Lung microvascular endothelial cell (primary cell): ENCODE data around the gene MAN1C1. TPM values are rescaled to one million over a fixed set of nuclear protein-coding genes. Genes with fewer than 3 reads are reported as not detected.

Source experiments
- DNase-seq, 2 donors: peaks; one replicate each; pipeline versions ENCODE4 v3.0.0 to v3.0.0-alpha.2; 2010; ENCODE audit warnings: low read depth in 2 of 2
- total RNA-seq: library from RNA; depleted of rRNA; stranded (reverse); fragments of >200 nt; gene quantifications from 2 replicates; pipeline ENCODE4 v1.2.1, GENCODE V29; 2014

The MAN1C1 gene
- total RNA-seq, 1 donor from 2014 or later: 0.79 TPM

DNA sequence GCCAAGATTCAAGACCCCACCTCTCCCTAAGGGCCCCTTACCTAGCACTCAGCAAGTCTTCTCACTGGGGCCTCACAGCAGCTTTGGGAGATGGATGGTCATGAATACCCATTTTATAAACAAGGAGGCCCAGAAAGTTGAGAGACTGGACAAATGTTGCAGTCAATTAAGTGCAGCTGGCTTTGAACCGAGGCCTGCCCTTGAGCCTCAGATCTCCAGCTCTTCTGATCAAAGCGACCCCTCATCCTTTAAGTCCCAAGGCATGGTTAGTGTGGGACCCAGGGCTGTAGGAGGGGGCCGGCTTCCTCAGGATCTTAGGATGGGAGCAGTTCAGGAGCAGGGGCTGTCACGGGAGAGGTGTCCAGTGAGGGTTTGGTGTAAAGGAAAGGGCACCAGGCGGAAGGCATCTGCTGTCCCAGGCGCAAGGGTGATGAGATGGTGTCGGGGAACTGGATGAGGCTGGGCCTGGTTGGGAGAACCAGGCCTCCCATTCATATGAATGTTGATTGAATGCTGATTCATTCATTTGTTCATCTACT is 198.0 kb downstream of the MAN1C1 start:
- DNase-seq: no peak

DNA sequence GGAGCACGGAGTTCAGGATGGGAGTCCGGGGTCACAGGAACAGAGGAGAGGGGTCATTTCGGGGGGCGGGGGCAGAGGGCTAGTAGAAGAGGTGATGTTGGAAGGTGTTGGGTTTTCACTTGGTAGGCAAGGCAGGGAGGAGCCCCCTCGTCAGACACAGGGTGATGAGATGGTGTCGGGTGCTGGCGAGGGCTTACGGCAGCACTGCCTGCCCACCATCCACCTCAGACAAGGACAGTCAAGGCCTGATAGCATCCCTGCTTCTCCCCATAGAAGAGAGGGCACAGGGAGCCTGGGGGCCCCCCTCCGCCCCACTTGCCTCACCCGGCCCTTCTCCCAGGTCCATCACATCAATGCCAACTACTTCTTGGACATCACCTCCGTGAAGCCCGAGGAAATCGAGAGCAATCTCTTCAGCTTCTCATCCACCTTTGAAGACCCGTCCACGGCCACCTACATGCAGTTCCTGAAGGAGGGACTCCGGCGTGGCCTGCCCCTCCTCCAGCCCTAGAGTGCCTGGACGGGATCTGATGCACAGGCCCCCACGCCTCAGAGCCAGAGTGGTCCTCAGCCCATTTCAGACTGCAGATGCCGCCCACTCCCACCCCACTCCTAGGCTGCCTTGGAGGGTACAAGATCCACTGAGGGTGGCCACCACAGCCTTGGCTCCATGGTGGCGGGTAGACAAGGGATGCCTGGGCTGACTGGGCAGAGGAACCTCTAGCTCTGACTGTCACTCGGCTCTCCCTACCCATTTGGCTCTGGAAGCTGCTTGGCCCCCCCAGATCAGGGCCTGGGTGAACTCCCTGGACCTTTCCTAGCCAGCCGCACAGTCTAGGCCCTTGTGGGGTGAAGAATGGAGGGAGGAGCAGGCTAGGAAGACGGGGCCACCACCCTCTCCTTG is 198.9 kb downstream of the MAN1C1 start:
- no peak for DNase-seq

DNA sequence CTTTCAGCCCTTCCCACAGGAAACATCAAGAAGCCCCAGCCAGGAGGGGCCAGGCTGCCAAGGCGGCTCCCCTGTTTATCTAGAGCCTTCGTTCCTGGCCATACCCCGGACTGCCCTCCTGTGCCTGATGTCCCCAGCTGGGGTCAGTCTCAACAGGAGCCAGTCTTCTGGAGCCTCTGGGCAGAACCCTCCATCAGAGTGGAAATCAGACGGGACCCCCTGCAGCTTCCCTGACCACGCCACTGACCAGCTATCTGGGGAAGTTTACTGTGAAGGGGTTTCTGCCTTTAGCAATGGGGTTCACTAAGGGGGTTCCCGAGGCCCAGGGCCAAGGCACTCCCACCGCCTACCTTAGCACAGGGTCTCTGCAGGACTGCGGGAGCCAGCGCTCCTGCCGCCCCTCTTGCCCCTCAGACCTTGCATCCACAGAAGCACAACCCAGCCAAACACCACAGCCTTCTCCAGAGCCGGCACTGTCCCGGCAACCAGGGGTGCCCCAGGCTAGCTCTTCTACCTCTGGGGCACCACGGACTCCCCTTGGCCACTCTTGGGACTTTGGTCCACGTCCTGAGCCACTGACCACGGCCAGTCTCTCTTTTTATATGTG is 199.6 kb downstream of the MAN1C1 start:
- DNase-seq: no peak

DNA sequence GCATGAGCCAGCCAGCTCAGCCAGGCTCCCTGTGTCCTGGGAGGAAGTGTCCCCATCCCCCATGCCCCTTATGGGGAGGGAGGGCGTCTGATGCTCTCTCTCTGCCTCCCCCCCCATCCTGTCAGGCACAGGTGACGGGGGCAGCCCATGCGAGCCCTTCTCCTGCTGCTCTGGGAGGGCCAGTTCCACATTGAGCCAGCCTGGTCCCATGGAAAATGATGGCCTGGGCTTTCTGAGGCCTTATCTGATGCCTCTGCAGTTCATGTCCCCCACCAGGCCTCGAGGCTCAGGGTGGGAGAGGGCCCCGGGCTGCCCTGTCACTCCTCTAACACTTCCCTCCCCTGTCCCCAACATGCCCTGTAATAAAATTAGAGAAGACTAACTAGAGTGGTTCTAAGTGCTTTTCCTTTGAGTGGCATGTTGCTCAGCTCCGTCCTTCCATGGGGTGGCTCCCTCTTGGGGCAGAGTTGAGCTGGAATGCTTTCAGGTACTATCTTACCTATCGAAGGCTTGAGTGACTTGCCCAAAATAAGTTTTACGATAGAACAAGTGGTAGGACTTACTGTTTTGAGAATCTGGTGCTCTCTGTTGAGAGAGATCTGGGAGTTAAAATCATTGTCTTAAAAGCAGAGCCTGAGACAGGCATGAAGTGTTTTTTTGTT is 201.4 kb downstream of the MAN1C1 start:
- DNase-seq: no peak

DNA sequence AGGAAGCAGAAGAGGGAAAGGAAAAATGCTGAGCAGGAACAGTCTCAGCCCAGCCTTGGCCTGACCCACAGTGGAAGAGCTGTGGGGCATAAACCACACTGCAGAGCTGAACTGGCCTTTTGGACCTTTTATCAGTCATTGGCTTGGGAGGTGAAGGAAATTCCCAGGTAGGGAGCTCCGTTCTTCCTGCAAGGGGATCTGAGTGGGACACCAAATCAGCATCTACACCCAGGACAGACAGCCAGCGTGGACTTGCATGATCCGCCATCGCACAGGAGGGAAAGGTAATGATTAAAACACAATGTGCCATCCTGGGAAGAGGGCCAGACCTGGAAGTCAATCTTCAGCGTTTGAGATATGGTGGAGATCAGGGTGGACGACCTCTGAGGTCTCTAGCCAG is 202.0 kb downstream of the MAN1C1 start:
- DNase-seq: no peak

DNA sequence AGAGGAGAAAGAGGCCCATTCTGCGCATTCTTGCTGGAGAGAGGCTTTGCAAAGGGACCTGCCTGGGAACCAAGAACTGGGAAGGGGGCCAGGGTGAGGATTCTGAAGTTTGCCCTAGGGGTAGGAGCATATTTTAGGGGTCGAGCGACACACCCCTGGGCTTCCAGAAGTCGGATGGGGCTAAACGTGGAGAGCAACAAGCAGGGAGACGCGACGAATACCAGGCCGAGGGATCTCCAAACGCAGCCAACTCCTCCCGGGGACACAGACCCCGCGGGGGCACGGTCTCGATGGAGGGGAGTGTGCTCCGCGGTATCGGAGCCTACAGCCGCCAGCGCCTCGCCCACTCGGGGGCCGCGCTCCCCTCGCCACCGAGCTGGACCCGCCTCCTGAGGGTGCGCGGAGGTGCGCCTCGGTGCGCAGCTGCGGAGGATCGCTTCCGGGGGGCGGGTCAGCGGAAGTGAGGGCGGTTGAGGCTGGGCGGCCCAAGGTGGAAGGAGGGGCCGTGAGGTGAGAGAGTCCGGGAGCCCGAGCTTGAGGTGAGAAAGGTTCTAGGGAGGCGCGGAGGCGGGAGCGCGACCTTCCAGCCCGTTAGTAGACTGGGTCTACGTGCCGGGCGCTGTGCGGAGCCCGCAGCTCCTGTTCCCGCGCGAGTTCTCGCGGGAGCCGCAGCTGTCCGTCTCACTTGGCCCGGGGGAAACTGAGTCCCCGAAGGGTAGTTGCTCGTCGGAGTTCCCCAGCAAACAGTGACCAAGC is 203.1 kb downstream of the MAN1C1 start, which contains the start of gene MTFR1L:
Gene MTFR1L, plus strand, starts transcription at position 464 of the 756 bp plus-strand sequence. CDS start 3,151 bp downstream, outside the sequence.
- DNase-seq: peak; percentile 69

DNA sequence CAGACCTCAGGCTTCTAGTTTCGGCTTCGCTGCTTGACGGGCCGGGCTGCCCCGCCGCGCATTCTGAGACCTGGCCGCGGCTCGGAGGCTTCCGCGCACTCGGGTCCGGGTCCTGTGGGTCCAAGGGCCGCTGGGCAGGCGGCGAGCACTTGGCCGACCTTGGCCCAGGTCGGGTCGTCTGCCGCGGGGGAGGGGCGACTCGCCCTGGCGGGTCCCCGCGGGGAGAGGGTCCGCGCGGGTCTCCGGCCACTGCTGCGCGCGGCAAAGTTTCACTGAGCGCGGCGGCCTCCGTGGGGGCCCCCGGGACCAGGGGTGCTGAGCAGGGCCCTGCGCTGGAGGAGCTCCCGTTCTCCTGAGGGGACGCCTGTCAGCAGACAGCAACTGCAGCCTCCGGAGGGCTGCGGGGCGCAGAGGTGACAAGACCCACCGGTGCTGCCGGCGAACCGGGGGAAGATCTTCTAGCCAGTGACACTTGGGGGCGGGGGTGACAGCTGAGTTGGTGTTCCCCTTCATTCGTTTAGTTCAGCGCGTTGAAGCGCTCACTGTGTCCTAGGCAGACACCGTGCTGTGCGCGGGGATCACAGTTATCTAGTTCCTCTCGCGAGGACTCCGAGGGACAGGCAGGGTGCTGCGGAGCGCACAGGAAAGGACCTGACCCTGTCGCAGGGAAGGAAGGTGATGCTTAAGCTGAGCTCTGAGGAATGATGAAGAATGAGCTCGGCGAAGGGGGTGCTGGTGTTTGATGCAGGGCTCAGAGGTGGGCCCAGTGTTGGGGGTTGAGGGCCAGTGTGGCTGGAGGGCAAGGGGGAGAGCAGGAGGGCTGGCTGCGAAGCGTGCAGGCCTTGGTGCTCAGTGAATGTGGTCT is 203.9 kb downstream of the MAN1C1 start:
- DNase-seq: peak; percentile 61 to 64

DNA sequence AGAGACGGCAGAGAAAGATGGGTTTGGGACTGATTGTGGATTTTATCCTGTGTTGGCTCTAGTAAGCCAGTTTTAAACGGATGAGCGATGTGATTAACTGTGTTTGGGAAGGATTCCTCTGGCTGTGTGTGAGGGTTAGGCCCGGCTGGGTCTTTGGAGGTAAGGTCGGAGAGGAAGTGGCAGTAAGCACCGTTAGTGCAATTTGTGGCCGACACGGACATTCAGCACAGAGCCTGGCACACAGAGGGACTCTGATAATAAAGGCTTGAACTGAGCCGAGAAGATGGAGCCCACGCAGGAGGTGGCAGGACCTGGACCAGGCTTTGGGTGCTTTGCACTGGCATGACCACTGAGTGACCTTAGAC is 204.5 kb downstream of the MAN1C1 start:
- no peak for DNase-seq

DNA sequence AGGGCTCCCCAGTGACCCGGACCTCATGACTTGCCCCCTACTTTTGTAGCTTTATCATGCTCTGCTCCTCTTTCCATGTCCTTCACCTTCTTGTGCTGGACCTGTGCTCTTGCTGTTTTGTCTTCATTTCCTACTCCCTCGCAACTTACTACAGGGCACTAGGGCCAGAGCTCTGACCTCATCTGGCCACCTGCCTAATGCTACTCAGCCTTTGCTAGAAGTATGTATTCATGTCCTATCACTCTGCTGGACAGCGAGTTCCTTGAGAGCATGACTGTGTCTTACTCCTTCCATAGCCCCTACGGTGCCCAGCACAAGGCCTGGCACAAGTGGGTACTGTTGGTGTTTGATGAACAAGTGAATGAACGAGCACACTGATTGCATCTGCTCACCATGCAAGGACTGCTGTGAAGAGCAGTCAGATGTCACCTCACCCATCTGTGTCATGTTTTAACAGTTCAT is 205.1 kb downstream of the MAN1C1 start:
- DNase-seq: peak; percentile 18 to 38

DNA sequence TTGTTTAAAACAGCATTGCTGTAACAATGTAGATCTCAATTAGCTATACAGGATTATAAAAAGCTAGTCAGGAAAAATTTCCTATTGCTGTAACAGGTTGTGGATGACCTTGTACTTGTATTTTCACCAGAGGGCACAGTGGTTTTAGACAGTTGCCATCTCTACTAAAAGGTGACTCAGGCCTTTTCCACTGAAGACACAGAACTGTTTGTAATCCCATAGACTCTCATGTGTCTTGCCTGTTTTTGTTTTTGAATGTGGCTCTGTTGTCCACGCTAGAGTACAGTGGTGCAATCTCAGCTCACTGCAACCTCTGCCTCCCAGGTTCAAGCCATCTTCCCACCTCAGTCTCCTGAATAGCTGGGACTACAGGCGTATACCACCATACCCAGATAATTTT is 209.0 kb downstream of the MAN1C1 start:
- peak in 1 of 2 donors; percentile 33 for DNase-seq

DNA sequence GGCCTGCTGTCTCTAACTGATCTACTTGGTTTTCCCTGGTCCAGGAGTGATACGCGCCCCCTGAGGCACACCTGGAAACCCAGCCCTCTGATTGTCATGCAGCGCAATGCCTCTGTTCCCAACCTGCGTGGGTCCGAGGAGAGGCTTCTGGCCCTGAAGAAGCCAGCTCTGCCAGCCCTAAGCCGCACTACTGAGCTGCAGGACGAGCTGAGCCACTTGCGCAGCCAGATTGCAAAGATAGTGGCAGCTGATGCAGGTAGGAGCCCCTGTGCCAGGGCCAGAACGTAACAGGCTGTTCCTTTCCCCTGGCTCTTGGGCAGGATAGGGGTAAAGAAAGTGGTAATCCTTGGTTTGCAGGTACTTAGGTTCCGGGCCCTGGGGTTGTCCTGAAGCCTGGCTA is 210.0 kb downstream of the MAN1C1 start:
- no peak for DNase-seq

DNA sequence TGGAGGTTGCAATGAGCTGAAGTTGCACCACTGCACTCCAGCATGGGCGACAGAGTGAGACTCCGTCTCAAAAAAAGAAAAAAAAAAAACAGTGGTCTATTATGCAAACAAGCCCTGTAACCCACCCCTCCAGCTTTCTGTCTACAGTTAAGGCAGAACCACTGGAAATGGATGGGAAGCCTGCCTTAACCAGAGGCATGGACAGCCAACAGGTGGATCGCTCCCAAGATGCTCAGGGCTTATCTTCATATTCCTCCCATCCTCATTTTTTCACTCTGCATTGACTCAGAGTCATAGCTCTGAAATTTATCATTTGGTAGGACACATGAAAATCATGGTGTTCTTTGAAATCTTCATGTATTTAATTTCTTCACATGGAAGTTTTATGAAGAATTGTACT is 211.9 kb downstream of the MAN1C1 start:
- DNase-seq: no peak

DNA sequence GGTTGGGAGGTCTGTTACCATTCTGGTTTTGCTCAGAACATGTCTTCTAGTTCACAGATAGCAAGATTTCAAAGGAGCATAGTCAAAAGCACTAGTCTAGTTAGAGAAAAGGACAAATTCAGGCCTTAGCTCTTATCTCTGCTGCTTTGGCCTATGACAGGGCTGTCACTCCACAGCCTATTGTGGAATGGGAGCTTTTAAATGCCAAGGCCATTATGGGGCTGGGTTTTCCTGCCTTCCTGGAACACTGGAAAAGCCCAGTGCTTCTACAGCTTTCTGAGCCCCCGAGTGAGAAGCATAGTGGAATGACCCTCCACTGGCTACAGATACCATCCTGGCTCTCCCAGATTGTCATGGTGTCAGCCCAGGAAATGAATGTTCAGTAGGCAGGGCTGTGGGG is 212.5 kb downstream of the MAN1C1 start:
- DNase-seq: peak in 1 of 2 donors; percentile 60

DNA sequence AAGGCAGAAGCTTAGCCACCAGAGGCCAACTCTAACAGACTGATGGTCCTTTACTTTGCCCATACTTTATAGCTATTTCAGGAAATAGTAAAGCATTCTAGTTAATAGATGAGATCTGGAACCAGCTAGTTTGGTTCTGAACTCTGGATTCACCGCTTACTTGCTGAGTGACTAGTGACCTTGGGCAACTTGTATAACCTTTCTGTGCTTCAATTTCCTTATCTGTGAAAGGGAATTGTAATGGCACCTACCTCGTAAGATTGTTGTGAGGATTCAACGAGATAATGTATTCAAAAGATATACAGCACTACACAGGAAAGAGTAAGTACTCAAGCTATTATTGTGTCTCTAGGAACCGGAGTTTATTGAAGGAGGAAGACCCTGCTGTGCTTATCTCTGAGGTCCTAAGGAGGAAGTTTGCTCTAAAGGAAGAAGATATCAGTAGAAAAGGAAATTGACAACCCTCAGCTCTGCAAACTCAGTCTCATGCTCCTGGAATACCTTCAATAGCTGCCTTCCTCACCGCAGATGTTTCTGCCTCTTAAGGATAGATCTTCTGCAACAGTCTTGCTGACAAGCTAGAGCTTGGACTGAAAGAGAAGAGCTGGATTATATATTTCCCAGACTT is 215.1 kb downstream of the MAN1C1 start:
- DNase-seq: no peak

DNA sequence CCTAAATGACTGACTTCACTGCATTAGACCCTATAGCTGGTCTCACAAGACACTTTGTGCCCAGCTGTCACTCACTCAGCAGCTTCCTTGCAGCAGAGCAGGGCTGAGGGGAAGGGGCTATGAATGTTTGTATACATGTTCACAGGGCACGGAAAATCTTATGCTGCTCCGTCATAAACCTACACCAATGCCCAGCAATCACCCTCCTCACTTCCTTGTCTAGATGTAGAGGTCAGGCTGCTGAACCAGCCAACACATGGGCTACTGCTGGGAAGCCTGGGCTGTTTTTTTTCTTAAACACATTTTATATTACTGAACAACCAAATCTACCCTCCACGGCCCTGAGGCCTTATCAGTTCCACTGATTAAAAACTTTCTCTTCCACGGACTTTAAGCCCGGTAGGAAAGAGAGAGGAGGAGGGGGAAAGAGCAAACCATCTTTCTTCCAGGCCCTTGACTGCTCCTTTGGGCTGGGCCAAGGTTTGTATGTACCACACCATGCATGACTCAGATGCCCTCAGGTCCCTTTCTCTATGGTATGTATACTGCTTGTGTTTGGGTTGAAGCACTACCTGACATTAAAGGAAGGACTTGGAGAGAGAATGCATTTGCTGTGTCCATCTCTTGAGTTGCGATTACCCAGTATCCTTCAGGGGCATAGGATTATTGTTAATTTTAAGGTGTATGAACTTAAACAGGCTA is 215.9 kb downstream of the MAN1C1 start:
- DNase-seq: no peak

DNA sequence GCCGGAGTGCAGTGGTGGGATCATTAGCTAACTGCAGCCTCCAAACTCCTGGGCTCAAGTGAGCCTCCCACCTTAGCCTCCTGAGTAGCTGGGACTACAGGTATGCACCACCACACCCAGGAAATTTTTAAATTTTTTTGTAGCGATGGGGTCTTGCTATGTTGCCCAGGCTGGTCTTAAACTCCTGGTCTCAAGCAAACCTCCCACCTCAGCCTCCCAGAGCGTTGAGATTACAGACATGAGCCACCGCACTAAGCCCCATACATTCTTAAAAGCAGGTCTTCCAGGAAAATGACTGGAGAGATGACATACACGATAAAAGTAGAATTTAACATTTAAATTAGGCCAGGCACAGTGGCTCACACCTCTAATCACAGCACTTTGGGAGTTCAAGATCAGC is 216.6 kb downstream of the MAN1C1 start:
- no peak for DNase-seq
